IPS-NIHi11 (cell line): Measurements from ENCODE around the gene BICDL2.
A peak's percentile ranks its signal among the peaks of the same experiment; 100 is the strongest.

Experiments
- DNase-seq: peaks from one replicate; pipeline ENCODE4 v3.0.0; 2012; ENCODE audit warnings: mixed read lengths, low spot score

BICDL2 gene

DNA sequence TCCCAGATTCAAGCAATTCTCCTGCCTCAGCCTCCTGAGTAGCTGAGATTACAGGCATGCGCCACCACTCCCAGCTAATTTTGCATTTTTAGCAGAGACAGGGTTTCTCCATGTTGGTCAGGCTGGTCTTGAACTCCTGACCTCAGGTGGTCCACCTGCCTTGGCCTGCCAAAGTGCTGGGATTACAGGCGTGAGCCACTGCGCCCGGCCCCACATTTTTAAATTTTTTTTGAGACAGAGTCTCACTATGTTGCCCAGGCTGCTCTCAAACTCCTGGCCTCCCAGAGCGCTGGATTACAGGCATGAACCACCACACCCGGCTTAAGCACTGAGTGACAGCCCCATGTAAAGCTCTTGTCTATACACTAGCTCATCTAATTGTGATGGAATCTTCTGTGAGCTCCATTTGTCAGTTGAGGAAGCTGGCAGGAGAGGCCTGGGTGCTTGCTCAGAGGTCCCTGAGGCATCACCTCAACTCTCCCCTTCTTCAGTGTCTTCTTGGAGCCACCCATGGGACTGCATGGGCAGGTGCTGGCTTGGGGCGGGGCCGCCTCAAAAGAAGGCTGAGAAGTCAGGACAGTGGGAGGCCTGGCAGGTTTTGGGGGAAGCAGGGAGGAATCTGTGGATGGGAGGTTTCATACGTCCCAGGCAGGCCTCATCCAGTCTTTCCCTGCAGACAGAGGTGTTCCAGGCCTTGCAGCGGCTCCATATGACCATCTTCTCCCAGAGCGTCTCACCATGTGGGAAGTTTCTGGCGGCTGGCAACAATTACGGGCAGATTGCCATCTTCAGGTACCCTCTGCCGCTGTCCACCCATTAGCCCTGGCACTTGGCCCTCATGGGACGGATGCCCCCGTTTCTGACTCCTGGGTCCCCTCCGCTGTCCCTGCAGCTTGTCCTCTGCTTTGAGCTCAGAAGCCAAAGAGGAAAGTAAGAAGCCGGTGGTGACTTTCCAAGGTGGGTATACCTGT is 11.4 kb downstream of the BICDL2 start:
- no peak for DNase-seq

DNA sequence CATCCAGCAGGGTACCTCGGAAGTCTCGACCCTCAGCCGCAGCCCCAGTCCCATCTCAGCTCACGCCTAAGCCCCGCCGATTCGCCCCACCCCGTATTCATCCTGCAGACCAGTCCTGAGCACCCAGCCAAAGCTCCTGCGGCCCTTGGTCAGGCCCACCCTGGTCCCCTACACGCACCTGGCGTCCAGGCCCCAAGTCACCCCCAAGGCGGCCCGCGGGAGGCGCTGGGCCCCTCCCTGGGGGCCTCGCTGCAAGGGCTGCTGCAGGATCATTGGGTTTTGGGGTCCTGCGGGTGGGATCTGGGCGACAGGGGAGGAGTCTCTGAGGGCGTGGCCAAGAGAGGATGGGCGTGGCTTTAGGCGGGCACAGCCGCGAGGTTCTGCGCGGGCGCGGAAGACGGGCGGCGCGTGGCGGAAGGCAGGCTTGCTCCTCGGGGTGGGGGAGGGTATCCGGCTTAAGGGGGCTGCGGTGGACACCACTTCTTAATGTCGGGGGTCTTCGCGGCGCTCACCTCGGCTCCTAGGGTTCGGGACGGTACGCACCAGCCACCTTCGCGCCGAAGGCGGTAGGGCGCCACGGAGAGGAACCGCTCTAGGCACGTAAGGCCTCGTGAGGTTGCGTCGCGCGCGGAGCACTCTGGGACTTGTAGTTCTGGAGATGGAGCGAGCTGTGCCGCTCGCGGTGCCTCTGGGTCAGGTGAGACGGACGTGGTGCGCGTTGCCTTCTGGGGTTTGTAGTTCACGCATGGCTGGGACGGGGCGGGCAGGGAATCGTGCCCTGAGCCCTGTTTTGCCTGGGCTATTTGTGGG is 12.9 kb downstream of the BICDL2 start, which contains the start of the genes HCFC1R1 and THOC6:
Gene HCFC1R1, minus strand, starts transcription at position 274 of the 810 bp plus-strand sequence. Its CDS starts 1 bp downstream, at position 273.
Gene THOC6, plus strand, starts transcription at position 367 of the 810 bp plus-strand sequence. Its CDS starts 292 bp downstream, at position 659.
- peak; percentile 62 for DNase-seq

DNA sequence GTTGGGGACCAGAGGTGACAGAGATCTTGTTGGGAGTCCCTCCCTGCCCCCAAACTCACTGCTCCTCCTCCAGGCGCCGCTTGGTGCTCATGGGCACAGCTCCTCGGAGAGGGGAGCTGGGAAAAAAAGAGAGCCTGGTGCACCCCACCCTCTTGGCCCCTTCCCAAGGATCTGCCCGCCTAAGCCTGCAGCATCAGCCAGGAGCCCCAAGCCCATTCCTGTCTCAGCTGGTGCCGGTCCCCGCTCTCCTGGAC is 13.4 kb downstream of the BICDL2 start:
- DNase-seq: no peak

DNA sequence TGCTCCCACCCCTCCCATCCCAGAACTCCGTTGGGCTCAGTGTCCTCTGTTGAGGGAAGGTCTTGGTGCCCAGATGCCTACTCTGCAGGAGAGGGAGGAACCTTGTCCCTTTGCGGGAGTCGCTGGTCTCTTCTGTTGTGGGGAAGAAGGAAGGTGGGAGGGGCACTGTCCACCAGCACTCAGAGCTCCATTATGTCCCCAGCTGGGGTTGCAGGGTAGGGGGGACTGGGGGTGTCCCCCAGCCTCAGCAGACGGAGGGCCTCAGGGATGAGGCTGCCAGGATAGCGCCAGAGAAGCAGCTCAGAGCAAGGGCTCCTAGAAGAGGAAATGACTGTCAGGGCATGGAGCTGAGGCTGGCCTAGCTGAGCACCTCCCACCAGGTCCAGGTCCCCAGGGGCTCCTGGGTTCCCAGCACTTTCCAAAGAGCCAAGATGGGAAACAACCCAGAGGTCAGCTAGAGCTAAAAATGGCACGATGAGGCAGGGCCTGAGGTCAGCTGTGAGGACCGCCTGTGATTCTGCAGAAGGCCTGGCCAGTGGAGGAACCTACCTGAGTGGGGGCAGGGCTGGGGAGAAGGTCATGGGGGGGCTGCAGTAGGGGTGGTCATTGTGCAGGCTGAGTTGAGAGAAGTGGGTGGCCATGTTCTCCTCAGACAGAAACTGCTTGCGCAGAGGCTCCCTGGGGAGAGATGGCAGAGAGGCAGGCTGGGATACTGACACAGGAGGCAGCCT is 13.9 kb downstream of the BICDL2 start:
- DNase-seq: no peak

DNA sequence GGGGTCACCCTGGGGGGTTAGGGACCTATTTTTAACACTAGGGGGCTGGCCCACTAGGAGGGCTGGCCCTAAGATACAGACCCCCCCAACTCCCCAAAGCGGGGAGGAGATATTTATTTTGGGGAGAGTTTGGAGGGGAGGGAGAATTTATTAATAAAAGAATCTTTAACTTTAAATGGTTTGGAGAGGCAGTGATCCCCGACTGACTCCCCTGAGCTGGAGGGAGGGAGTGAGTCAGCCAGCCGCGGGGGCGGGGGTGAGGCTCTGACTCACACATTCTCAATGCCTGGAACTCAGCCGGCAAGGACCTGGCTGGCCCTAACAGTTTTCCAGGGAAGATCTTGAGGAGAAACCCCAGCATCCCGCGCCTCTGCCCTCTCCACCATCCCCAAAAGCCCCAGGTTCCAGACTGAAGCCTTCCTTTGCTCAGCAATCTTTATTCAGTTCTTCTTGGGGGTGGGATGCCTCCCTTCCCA is 14.5 kb downstream of the BICDL2 start:
- no peak for DNase-seq

DNA sequence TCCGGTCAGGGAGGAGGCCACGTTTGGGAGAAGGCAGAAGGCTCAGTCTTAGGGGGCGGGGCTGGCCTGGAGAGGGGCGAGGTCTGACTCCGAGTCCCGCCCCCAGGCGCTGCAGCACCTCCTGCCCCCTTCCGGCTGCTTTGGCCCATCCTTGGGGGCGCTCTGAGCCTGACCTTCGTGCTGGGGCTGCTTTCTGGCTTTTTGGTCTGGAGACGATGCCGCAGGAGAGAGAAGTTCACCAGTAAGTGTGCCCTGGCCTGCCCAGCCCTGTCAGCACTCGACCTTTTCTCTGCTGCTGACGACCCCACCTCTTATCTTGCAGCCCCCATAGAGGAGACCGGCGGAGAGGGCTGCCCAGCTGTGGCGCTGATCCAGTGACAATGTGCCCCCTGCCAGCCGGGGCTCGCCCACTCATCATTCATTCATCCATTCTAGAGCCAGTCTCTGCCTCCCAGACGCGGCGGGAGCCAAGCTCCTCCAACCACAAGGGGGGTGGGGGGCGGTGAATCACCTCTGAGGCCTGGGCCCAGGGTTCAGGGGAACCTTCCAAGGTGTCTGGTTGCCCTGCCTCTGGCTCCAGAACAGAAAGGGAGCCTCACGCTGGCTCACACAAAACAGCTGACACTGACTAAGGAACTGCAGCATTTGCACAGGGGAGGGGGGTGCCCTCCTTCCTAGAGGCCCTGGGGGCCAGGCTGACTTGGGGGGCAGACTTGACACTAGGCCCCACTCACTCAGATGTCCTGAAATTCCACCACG is 15.1 kb downstream of the BICDL2 start:
- peak; percentile 65 for DNase-seq

DNA sequence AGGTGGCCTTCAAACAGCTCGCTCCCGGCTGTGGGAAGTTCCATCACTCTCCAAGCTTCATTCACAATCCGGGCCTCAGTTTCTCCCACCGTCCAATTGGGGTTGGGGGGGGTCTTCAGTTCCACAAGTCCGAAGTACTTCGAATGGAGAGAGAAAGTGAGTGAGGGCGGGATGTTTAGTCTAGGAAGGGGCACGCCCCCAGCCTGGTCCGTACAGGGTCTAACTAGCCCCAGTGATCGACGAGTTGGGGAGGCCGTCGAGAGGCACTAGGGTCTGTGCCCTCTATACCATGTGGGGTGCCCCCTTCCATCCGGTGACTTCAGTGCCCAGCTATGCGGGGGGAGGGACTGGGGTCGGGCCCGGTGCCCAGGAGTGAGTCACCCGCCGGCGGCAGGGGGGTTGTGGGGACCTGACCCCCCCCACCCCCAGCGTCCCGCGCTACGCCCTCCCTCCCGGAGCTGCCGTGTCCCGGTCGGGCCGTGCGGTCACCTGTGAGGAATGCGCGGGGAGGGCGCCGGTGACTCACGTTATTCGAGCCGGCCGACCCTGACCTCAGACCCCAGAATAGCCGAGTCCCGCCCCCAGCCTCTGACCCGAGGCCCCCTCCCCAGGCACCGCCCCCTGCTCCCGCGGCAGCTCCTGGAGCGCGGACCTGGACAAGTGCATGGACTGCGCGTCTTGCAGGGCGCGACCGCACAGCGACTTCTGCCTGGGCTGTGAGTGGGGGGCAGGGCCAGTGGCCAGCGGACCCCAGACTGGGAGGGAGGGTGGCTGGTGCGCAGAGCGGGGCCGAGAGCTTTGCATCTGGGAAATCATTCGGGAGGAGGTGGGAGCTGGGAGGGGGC is 15.9 kb downstream of the BICDL2 start:
- DNase-seq: no peak

DNA sequence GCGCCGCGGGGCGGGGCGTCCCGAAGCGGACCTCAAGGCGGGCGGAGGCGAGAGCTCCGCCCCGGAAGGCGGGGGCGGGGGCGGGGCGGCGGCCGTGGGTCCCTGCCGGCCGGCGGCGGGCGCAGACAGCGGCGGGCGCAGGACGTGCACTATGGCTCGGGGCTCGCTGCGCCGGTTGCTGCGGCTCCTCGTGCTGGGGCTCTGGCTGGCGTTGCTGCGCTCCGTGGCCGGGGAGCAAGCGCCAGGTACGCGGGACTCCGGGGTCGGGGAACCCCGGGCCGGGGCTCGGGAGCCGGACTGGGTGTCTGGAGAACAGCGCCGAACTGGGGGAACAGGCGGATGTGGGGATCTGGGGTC is 16.5 kb downstream of the BICDL2 start, which contains the start of gene TNFRSF12A:
Gene TNFRSF12A, plus strand, starts transcription at position 122 of the 357 bp plus-strand sequence. Its CDS starts 30 bp downstream, at position 152.
- peak; percentile 72 for DNase-seq

DNA sequence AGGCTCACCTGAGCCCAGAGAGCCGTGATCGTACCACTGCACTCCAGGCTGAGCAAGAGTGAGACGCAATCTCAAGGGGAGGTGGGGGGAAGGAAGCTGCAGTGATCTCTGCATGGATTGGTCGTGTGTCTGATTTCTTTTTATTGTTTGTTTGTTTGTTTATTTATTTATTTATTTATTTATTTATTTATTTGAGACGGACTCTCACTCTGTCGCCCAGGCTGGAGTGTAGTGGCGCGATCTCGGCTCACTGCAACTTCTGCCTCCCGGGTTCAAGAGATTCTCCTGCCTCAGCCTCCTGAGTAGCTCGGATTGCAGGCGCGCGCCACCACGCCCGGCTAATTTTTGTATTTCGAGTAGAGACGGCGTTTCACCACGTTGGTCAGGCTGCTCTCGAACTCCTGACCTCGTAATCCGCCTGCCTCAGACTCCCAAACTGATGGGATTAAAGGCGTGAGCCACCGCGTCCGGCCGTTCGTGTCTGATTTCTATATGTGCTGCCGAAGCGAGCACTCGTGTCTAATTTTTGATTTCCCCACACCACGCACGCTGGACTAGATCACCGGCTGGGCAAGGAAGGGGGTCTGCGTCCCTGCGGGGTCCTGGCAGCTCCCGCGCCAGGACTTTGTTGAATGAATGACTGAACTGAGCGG is 17.0 kb downstream of the BICDL2 start:
- no peak for DNase-seq

DNA sequence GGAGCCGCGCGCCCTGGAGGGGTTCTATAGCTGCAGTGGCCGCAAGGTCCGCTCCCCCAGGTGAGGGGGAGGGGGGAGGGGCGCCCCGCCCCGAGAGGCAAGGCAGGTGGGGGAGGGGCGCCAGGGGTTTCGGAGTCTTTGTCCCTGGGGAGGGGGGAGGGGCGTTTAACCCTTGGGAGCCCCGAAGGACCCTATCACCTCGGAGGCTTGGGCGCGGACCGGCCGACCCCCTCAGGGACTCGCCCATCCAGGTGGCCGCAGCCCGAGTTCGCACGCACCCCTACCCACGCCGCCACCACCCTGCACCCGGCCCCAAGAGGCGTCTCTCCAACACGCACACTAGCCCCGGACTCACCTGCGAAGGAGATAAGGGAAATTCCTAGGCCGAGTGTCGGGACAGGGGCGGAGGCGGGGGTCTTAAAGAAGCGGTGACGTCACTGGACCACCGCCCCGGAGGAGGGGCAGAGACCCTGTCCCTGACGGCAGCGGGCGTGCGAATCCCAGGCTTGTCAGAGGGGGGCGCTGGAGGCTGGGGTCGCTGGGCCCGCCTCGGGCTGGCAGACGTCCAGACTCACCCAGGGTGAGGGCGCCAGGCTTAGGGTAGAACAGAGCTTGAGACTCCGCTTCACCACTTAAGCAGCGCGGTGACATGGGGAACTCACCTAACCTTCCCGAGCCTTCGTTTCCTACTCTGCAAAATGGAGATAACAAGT is 18.8 kb downstream of the BICDL2 start, which contains the start of gene CLDN6:
Gene CLDN6, minus strand, starts transcription at position 390 of the 713 bp plus-strand sequence. CDS start 2,162 bp downstream, outside the sequence.
- peak; percentile 79 for DNase-seq

DNA sequence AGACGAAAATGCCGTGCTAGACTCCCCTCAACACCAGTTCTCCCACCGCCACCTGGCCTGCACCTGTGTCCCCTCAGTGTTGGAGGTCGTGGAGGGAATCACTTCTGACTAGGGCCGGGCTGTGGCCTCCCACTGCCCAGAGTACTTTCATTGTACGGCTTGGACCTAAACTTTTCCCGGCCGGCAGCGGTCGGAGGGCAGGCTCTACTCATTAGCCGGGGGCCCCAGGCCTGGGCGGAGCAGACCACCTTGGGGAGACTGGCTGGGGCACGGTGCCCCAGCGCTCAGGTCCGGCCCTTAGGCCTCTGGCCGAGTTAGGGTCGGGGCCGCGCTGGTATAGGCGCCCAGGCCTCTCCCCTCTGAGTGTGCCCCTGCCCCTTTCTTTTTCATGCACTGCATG is 19.4 kb downstream of the BICDL2 start:
- DNase-seq: no peak

DNA sequence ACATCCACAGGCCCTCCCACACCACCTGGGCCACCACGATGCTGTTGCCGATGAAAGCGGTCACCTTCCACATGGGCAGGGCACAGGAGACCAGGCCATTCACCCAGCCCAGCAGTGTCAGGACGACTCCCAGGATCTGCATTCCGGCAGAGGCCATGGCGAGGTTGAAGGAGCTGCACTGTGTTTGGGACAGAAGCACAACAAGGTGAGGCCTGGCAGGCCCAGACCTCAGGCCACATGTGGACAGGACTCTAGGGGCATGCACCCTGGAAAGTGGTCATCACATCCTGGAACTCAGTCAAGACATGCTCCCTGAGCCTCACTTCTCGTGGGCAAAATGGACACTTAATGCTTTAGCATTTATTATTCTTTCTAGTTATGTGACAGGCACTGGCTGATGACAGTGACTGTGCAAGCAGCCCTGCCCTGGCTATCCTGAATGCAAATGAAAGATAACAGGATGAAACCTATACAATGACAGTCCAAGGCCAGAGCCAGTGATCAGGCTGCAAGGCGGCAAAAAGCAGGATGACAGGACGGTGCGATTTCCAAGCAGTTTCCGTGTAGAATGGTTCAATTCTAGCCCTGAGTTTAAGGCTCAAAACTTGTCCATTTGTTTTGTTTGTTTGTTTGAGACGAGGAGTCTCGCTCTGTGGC is 20.8 kb downstream of the BICDL2 start:
- no peak for DNase-seq

DNA sequence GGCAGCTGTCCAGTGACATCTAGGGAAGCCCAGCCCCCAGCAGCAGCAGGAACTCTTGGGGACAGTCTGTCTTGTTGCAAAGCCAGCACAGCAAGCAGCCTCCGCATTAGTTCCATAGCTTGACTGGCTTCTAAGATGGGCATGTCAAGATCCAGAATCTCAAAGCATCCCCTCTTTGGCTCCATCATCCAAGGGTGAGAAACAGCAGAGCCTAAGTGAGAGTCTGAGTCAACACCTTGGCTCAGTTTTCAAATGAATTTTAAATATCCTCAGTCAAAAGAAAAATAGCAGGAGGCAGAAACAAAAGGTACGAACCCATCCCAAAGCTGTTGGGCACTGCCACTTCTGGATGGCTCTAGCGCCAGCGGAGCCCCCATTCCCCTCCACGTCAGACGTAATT is 21.8 kb downstream of the BICDL2 start:
- DNase-seq: no peak

DNA sequence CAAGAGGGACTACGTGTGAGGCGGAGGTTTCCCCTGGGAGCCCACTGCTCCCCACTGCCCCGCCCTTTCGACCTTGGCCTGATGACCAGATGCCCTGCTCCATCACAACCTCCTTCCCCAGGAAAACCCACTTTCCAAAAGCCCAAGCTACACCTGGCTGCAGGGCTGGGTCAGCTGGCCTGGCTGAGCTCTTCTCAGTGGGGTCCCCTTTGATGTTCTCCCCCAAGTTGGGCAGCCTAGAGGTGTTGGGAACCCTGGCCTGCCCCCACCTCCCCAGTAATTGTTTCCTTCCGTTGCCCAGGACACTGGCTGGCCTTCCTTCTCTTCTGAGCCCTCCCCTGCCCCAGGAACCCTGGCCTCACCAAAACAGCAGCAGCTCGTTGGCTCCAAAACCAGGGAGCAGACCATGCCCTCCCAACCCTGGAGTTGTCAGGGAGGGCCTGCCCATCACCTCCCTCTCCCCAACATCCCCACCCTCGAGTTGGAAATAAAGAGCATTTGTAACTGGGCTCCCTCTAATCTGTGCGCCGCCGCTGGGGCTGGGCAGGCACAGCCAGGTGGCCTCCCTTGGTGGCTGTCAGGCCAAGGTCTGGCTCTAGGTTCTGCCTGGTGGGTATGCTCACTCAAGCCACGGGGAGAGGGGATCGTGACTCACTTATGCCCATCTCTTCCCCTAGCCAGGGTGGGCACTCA is 22.6 kb downstream of the BICDL2 start:
- DNase-seq: no peak

DNA sequence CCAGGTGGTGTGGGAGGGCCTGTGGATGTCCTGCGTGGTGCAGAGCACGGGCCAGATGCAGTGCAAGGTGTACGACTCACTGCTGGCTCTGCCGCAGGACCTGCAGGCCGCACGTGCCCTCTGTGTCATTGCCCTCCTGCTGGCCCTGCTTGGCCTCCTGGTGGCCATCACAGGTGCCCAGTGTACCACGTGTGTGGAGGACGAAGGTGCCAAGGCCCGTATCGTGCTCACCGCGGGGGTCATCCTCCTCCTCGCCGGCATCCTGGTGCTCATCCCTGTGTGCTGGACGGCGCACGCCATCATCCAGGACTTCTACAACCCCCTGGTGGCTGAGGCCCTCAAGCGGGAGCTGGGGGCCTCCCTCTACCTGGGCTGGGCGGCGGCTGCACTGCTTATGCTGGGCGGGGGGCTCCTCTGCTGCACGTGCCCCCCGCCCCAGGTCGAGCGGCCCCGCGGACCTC is 23.2 kb downstream of the BICDL2 start:
- DNase-seq: no peak

DNA sequence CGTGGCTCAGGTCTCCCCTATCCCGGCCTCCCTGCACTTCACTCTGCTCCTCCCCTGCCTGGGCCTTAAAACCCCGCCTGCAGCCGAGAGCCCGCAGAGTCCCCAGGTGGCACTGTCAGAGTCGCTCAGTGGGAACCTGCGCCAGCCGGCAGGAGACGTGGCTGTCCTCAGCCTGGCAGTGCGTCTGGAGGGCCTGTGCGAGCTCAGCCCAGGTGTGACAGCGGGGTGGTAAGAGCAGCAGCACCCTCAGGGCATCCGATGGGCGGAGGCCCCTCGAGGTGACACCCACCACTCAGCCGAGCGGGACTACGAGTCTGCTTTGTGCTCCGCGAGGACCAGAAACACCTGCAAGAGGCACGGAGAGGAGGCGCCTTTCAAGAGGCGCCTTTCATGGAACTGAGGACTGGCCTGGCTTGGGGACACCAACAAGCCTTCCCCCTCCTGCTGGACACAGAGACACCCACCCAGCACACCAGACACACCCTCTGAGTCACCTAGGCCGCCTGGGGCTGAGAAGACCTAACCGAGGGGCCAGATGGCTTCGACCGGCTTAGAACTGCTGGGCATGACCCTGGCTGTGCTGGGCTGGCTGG is 23.8 kb downstream of the BICDL2 start, which contains the start of gene CLDN9:
Gene CLDN9, plus strand, starts transcription at position 96 of the 593 bp plus-strand sequence. Its CDS starts 440 bp downstream, at position 536.
- no peak for DNase-seq

DNA sequence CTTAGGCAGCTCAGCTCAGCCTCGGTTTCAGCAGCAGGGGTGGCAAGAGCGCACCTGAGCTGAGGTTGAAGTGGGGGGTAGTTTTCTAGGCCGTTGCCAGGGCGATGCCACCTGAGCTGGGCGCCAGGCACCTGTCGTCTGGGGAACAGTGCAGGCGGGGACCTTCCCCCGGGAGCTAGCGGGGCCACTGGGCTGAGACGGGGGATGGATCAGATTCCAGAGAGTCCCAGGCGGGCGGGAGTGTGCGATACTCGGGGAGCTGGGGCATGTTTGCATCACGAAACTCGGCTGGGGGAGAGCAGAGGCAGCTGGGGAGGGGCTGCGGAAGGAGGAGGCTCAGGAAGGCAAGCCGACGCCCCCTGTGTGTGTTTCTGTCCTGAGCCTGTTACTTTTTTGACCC is 24.5 kb downstream of the BICDL2 start:
- DNase-seq: no peak
